GM18870 (cell line): ENCODE measurements around the gene TRAPPC14.
A peak's percentile ranks its signal among the peaks of the same experiment; 100 is the strongest.

Source experiments
- ATAC-seq: cut with Tn5 transposase; IDR thresholded peaks from one replicate; pipeline ENCODE4 v1.9.1; 2021; ENCODE audit warnings: moderate library complexity; ENCODE audit not compliant: unreplicated experiment

Gene TRAPPC14

GRCh38 chr7:100126931-100127865 is 31.3 kb downstream of the TRAPPC14 start, which contains the start of gene MBLAC1:
TSS of gene MBLAC1 (plus strand) at chr7:100126967. CDS start at chr7:100127396, 429 bp downstream.
- peak; percentile 44 for ATAC-seq

- ATAC-seq, result peak; percentile 23
These were observed 32.1 kb downstream of the TRAPPC14 start for GRCh38 chr7:100126239-100126930.

- no peak for ATAC-seq
These were observed 34.0 kb downstream of the TRAPPC14 start for GRCh38 chr7:100124301-100125230.

GRCh38 chr7:100122568-100122967 is 36.0 kb downstream of the TRAPPC14 start:
- no peak for ATAC-seq

GRCh38 chr7:100122067-100122466 is 36.5 kb downstream of the TRAPPC14 start:
- ATAC-seq, result no peak

- no peak for ATAC-seq
These were observed 37.8 kb downstream of the TRAPPC14 start for GRCh38 chr7:100120733-100121036.

GRCh38 chr7:100119970-100120732 is 38.4 kb downstream of the TRAPPC14 start:
- ATAC-seq, result peak; percentile 26

GRCh38 chr7:100119072-100119969 is 39.2 kb downstream of the TRAPPC14 start, which contains the start of the genes CNPY4 and TAF6:
TSS of gene CNPY4 (plus strand) at chr7:100119634. CDS start at chr7:100119745, 111 bp downstream.
TSS of gene TAF6 (minus strand) at chr7:100119358. CDS start at chr7:100114209, 5,149 bp downstream.
- peak; percentile 73 for ATAC-seq

- ATAC-seq, result no peak
These were observed 40.0 kb downstream of the TRAPPC14 start for GRCh38 chr7:100118388-100119071.

GRCh38 chr7:100115026-100115425 is 43.5 kb downstream of the TRAPPC14 start:
- no peak for ATAC-seq

- no peak for ATAC-seq
These were observed 46.6 kb downstream of the TRAPPC14 start for GRCh38 chr7:100111914-100112313.

- ATAC-seq, result no peak
These were observed 47.4 kb downstream of the TRAPPC14 start for GRCh38 chr7:100111156-100111555.

GRCh38 chr7:100109521-100110163 is 48.9 kb downstream of the TRAPPC14 start:
- ATAC-seq, result no peak

GRCh38 chr7:100107890-100108289 is 50.6 kb downstream of the TRAPPC14 start:
- no peak for ATAC-seq

- ATAC-seq, result no peak
These were observed 51.3 kb downstream of the TRAPPC14 start for GRCh38 chr7:100107125-100107737.

GRCh38 chr7:100106633-100107032 is 51.9 kb downstream of the TRAPPC14 start:
- no peak for ATAC-seq

GRCh38 chr7:100105534-100105933 is 53.0 kb downstream of the TRAPPC14 start:
- ATAC-seq, result no peak
